ENCODE results near the gene CLDN22. TPM values are rescaled to one million over a fixed set of nuclear protein-coding genes. Genes with fewer than 3 reads are reported as not detected.

CLDN22 gene
- total RNA-seq, 1 experiment from 2014 or later: not detected

DNA sequence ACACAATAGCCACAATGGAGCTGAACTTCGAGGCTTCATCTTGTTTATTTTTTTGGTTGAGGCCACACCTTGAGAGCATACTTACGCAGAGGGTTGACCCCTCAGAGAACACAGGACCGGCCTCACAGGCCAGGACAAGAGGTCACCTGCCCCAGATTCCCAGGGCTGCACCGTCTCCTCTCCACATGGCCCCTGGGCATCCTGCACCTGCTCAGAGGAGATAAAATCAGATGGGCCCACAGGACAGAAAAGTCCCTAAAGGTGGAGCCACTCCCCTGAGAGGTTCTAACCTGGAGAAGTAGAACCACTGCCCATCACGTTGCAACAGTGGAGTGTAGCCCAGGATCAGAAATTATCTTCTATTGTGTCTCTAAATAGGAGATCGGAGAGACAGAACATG lies 3.2 kb upstream of the CLDN22 start:
- DNase-seq (ENCODE audit: low spot score): no peak
- Histone ChIP-seq H3K27me3 (replicated peaks; ENCODE audit: insufficient read depth, low read depth, low read length, poor library complexity) (no peaks in the 10 kb centered on the region), H3K4me1 (ENCODE audit: insufficient read depth, low read length, poor library complexity, severe bottlenecking) (no peaks in the 10 kb centered on the region), H3K27ac (ENCODE audit: low read depth, low read length, poor library complexity, severe bottlenecking) (no peak overlapping the region), H3K36me3 (ENCODE audit: insufficient read depth, low read length, poor library complexity, severe bottlenecking) (peaks cover 3% of the 10 kb centered on the region), H3K9me3 (ENCODE audit: low read depth, low read length, poor library complexity, severe bottlenecking) (peaks cover 4% of the 10 kb centered on the region), H3K4me3 (ENCODE audit: low read depth, low read length, poor library complexity, severe bottlenecking) (no peak overlapping the region)
- ChIA-PET POLR2A (ENCODE audit: low non-redundant PET) (no interaction called here), CTCF (no interaction called here)
- TF ChIP-seq, protein P1, sequence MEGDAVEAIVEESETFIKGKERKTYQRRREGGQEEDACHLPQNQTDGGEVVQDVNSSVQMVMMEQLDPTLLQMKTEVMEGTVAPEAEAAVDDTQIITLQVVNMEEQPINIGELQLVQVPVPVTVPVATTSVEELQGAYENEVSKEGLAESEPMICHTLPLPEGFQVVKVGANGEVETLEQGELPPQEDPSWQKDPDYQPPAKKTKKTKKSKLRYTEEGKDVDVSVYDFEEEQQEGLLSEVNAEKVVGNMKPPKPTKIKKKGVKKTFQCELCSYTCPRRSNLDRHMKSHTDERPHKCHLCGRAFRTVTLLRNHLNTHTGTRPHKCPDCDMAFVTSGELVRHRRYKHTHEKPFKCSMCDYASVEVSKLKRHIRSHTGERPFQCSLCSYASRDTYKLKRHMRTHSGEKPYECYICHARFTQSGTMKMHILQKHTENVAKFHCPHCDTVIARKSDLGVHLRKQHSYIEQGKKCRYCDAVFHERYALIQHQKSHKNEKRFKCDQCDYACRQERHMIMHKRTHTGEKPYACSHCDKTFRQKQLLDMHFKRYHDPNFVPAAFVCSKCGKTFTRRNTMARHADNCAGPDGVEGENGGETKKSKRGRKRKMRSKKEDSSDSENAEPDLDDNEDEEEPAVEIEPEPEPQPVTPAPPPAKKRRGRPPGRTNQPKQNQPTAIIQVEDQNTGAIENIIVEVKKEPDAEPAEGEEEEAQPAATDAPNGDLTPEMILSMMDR (conservative IDR thresholded peaks at IDR 0.05; ENCODE audit: low read depth, low read length): no peak
- TF ChIP-seq EZH2 (IDR thresholded peaks at IDR 0.05; ENCODE audit: borderline replicate concordance, low read depth, low read length, poor library complexity, severe bottlenecking): no peak
- intact Hi-C loops (cut with micrococcal nuclease; ENCODE audit: unreplicated experiment): no loop called here
- no TSS peak for BruUV-seq (replicated peaks)

DNA sequence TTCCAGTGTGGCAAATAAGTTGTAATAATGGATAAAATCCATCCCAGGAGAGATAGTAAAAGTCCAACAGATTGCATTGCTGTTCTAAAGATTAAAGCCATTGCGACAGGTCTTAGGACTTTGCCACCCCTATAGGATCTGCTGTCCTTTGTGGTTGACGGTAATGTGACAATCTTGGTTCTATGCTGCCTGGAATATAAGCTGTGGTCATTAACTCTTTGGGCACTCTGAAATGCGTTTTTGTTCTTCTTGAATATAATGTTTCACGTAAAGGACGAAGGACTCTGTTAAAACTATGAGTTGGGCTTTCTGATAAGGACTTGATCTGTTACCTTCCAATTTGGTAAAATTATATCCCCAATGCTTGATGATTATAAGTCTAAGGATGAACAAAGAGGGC lies 2.2 kb upstream of the CLDN22 start, which contains the start of gene CLDN24:
Gene CLDN24 (minus strand): TSS at position 101 of the 400 bp plus-strand sequence. CDS start 0 bp downstream, at position 101.
- POLR2A ChIA-PET (ENCODE audit: low non-redundant PET): no interaction called here
- H3K36me3 ChIP-seq (ENCODE audit: insufficient read depth, low read length, poor library complexity, severe bottlenecking): peaks cover 3% of the 10 kb centered on the region
- H3K4me1 ChIP-seq (ENCODE audit: insufficient read depth, low read length, poor library complexity, severe bottlenecking): no peaks in the 10 kb centered on the region

DNA sequence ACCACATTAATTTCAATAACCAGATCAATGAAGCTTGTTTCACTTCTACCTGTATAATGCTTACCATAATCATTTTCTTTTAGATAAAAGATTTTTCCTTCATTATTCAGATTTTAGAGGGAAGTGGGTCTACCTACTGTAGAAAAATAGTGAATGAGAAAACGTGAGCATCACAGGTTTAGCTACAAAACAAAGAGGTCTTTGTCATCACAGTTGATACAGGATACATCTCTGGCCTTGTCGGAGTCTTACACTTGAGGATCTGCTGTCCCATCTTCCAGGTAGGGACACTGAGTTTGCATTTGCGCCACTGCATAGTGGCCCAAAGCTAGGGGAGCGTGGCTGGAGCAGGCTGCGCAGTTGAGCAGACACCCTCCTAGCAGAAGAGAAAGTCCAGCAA lies 1.4 kb upstream of the CLDN22 start:
- POLR2A ChIA-PET (ENCODE audit: low non-redundant PET): no interaction called here
- H3K27me3 ChIP-seq (replicated peaks; ENCODE audit: insufficient read depth, low read depth, low read length, poor library complexity): no peaks in the 10 kb centered on the region
- no peak for DNase-seq (ENCODE audit: low spot score)
- no peak overlapping the region for H3K4me3 ChIP-seq (ENCODE audit: low read depth, low read length, poor library complexity, severe bottlenecking)
- no peak overlapping the region for H3K27ac ChIP-seq (ENCODE audit: low read depth, low read length, poor library complexity, severe bottlenecking)
- intact Hi-C loops (cut with micrococcal nuclease; ENCODE audit: unreplicated experiment): no loop called here
- no peak for TF ChIP-seq EZH2 (IDR thresholded peaks at IDR 0.05; ENCODE audit: borderline replicate concordance, low read depth, low read length, poor library complexity, severe bottlenecking)
- TF ChIP-seq, protein P1 (conservative IDR thresholded peaks at IDR 0.05; ENCODE audit: low read depth, low read length): no peak
- no peaks in the 10 kb centered on the region for H3K4me1 ChIP-seq (ENCODE audit: insufficient read depth, low read length, poor library complexity, severe bottlenecking)
- H3K9me3 ChIP-seq (ENCODE audit: low read depth, low read length, poor library complexity, severe bottlenecking): peaks cover 4% of the 10 kb centered on the region
- no TSS peak for BruUV-seq (replicated peaks)
- CTCF ChIA-PET: no interaction called here
- peaks cover 5% of the 10 kb centered on the region for H3K36me3 ChIP-seq (ENCODE audit: insufficient read depth, low read length, poor library complexity, severe bottlenecking)

More for the DNA sequence above, 2.2 kb upstream of the CLDN22 start, which contains the start of gene CLDN24:
- intact Hi-C loops (cut with micrococcal nuclease; ENCODE audit: unreplicated experiment): no loop called here
- no peak for DNase-seq (ENCODE audit: low spot score)
- Histone ChIP-seq H3K27ac (ENCODE audit: low read depth, low read length, poor library complexity, severe bottlenecking) (no peak within 1 kb of the TSS), H3K27me3 (replicated peaks; ENCODE audit: insufficient read depth, low read depth, low read length, poor library complexity) (no peaks in the 10 kb centered on the region), H3K4me3 (ENCODE audit: low read depth, low read length, poor library complexity, severe bottlenecking) (no peak within 1 kb of the TSS), H3K9me3 (ENCODE audit: low read depth, low read length, poor library complexity, severe bottlenecking) (peaks cover 4% of the 10 kb centered on the region)
- no TSS peak for BruUV-seq (replicated peaks)
- CTCF ChIA-PET: no interaction called here
- TF ChIP-seq EZH2 (IDR thresholded peaks at IDR 0.05; ENCODE audit: borderline replicate concordance, low read depth, low read length, poor library complexity, severe bottlenecking): no peak
- TF ChIP-seq, protein P1 (conservative IDR thresholded peaks at IDR 0.05; ENCODE audit: low read depth, low read length): no peak
